Measurements from ENCODE around the gene RHCE. TPM values are rescaled to one million over a fixed set of nuclear protein-coding genes. Genes with fewer than 3 reads are reported as not detected.
"Not testable (repeated sequence)": the region's sequence is repeated elsewhere in the genome, so short reads cannot be mapped to it uniquely, and the experiment has no call there.

RHCE gene
- total RNA-seq, 1 donor from 2014 or later, result 0.57 TPM

DNA sequence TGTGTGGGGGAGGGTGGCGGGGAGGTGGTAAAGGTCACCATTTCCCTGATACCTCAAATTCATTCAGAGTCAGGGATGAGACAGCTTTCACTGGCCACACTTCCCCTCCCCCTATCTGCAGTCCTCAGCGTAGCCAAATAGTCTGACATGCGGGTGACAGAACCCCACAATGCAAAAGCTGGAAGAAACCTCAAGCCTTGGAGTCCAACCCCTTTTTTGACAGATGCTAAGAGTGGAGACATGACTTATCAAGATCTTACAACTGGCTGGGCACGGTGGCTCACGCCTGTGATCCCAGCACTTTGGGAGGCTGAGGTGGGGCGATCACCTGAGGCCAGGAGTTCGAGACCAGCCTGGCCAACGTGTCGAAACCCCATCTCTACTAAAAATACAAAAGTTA lies 98.5 kb downstream of the RHCE start:
- intact Hi-C loops (cut with DNase I); DNase-seq (ENCODE audit: low spot score): not testable (repeated sequence)

GRCh38 chr1:25320314-25320938 lies 100.2 kb downstream of the RHCE start:
- DNase-seq (ENCODE audit: low spot score); intact Hi-C loops (cut with DNase I): not testable (repeated sequence)

DNA sequence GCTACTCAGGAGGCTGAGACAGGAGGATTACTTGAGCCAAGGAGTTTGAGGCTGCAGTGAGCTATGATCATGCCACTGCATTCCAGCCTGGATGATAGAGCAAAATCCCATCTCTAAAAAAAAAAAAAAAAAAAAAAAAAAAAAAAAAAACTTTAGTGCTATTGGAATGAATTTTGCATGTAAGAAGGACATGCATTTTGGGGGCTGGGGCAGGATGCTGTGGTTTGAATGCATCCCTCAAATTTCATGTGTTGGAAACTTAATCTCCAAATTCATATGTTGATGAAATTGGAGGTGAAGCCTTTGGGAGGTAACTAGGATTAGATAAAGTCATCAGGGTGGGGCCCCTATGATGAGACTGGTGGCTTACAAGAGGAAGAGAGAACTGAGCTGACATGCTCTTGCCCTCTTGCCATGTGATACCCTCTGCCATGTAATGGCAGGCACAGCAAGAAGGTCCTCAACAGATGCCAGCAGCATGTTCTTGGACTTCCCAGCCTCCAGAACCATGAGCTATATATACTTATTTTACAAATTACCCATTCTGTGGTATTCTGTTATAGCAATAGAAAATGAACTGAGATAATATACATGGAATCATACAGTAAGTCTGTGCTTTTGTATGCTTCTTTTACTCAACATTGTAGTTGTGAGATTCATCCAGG lies 107.7 kb downstream of the RHCE start:
- DNase-seq (ENCODE audit: low spot score), result not testable (repeated sequence)

More for the DNA sequence above, 107.7 kb downstream of the RHCE start:
- intact Hi-C loops (cut with DNase I), result not testable (repeated sequence)

Other genes with a start within 250 kb of the RHCE start
- gene SYF2, start 188.3 kb downstream of the RHCE start, total RNA-seq, result 35.4 TPM
- gene RSRP1, start 173.4 kb downstream of the RHCE start, total RNA-seq, result 52.2 TPM
- not detected for gene RHD, start 148.3 kb downstream of the RHCE start, total RNA-seq
- gene TMEM50A, start 82.5 kb downstream of the RHCE start, total RNA-seq, result 97.7 TPM
- gene MACO1, start 10.1 kb upstream of the RHCE start, total RNA-seq, result 10.3 TPM
- gene LDLRAP1, start 122.8 kb upstream of the RHCE start, total RNA-seq, result 14.4 TPM
- gene MAN1C1, start 196.0 kb upstream of the RHCE start, total RNA-seq, result 16.7 TPM